ENCODE results near the gene ATP8B4. TPM values are rescaled to one million over a fixed set of nuclear protein-coding genes. Genes with fewer than 3 reads are reported as not detected.

Gene ATP8B4
- total RNA-seq, 1 donor from 2014 or later: 1.1 TPM

DNA sequence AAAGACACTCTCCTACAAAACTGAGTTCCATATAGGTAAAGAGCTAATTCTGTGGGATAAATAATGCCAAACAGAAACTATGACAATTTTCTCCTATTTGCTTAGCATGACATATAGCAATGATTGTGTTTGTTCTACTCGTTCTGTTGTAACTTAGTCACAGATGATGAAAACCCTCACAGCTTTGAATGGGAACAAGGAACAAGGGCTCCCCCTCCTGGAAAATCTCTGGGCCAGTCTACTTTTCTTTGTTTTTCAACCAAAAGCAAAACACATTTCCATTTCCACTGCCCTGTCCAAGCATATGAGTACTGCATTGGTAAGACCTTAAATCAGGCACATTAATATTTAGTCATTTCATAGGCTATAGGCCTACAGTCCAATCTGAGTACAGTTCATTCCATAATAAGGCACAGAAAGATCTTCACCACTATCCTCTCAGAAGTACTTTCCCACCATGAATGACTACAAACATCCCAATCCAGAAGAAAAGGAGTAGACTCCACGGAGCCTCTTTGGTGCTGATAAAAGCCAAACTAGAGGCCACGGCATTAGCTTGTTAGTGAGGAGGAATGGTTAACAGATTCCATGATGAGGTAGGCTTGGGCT is 67.1 kb downstream of the ATP8B4 start:
- TF ChIP-seq, protein P1, sequence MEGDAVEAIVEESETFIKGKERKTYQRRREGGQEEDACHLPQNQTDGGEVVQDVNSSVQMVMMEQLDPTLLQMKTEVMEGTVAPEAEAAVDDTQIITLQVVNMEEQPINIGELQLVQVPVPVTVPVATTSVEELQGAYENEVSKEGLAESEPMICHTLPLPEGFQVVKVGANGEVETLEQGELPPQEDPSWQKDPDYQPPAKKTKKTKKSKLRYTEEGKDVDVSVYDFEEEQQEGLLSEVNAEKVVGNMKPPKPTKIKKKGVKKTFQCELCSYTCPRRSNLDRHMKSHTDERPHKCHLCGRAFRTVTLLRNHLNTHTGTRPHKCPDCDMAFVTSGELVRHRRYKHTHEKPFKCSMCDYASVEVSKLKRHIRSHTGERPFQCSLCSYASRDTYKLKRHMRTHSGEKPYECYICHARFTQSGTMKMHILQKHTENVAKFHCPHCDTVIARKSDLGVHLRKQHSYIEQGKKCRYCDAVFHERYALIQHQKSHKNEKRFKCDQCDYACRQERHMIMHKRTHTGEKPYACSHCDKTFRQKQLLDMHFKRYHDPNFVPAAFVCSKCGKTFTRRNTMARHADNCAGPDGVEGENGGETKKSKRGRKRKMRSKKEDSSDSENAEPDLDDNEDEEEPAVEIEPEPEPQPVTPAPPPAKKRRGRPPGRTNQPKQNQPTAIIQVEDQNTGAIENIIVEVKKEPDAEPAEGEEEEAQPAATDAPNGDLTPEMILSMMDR (IDR thresholded peaks at IDR 0.05; ENCODE audit: insufficient read depth, low read length, severe bottlenecking): peak; percentile 72
- H3K4me3 ChIP-seq (ENCODE audit: low read depth, low read length): no peak overlapping the region
- no peak for FAIRE-seq
- no peaks in the 10 kb centered on the region for H3K36me3 ChIP-seq (ENCODE audit: control insufficient read depth, insufficient read depth, low read length)
- H3K27me3 ChIP-seq (ENCODE audit: control insufficient read depth, insufficient read depth, low read length): no peaks in the 10 kb centered on the region
- DNase-seq (ENCODE audit: low read depth): peak; percentile 88

DNA sequence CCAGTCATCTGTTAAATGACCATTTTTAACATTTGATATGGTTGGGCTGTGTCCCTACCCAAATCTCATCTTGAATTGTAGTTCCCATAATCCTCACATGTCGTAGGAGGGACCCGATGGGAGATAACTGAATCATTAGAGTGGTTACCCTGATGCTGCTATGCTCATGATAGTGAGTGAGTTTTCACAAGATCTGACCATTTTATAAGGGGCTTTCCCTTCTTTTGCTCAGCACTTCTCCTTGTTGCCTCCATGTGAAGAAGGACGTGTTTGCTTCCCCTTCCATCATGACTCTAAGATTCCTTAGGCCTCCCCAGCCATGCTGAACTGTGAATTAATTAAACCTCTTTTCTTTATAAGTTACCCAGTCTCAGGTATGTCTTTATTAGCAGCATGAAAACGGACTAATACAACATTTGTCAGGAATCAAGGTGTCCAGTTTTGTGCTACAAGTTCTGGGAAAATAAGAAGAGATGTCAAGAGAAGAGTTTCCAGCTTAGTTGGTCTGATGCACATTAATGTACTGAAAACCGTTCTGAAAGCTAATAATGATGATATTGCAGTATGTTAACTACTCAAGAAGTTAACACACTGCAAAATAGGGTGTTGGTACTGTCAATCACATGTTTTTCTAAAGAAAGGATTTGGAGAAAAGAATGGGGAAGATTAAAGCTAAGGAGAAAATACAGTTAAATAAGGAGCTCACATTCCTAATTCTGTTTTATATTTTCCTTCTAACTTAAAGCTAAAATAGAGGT is 67.9 kb downstream of the ATP8B4 start:
- TF ChIP-seq, protein P1 (IDR thresholded peaks at IDR 0.05; ENCODE audit: insufficient read depth, low read length, severe bottlenecking): no peak
- Histone ChIP-seq H3K36me3 (ENCODE audit: control insufficient read depth, insufficient read depth, low read length) (no peaks in the 10 kb centered on the region), H3K4me3 (ENCODE audit: low read depth, low read length) (no peak overlapping the region), H3K27me3 (ENCODE audit: control insufficient read depth, insufficient read depth, low read length) (no peaks in the 10 kb centered on the region)
- peak; percentile 8 for DNase-seq (ENCODE audit: low read depth)
- no peak for FAIRE-seq

DNA sequence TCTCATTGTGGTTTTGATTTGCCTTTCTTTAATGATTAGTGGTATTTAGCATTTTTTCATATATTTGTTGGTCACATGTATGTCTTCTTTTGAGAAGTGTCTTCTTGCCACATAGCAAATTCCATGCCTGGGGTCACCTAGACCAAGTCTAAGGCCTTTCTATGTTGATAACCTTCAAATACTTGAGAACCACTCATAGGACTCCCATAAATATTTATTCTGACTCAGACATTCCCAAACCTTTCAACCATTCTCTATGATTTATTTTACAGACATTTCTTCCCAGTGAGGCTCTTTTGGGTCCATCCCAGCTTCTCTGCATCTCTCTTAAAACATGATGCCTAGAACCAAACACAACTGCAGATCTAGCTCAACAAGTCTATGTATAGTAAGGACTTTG is 69.2 kb downstream of the ATP8B4 start:
- FAIRE-seq: no peak
- TF ChIP-seq, protein P1 (IDR thresholded peaks at IDR 0.05; ENCODE audit: insufficient read depth, low read length, severe bottlenecking): no peak

DNA sequence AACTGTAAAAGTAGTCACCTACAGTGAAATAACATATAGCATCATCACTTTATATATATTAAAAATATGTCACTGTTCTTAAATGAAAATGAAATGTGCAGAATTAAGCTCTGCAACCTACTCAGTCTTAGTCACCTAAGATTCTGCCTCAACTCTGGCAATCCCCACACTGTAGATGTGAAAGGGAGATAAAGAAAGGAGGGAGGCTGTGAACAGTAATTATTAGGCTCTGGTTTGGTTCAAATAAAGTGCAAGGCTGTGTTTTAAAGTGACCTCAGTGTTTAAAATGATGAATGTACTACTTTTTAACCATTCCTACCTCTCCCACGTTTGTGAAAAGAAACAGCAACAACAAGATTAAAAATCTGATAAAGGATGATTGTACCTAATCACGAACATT is 72.2 kb downstream of the ATP8B4 start:
- Histone ChIP-seq H3K27me3 (ENCODE audit: control insufficient read depth, insufficient read depth, low read length) (no peaks in the 10 kb centered on the region), H3K36me3 (ENCODE audit: control insufficient read depth, insufficient read depth, low read length) (no peaks in the 10 kb centered on the region), H3K4me3 (ENCODE audit: low read depth, low read length) (no peak overlapping the region)
- FAIRE-seq (no peak), DNase-seq (ENCODE audit: low read depth) (peak; percentile 16)
- TF ChIP-seq, protein P1 (IDR thresholded peaks at IDR 0.05; ENCODE audit: insufficient read depth, low read length, severe bottlenecking): no peak

More for the DNA sequence above, 69.2 kb downstream of the ATP8B4 start:
- no peaks in the 10 kb centered on the region for H3K27me3 ChIP-seq (ENCODE audit: control insufficient read depth, insufficient read depth, low read length)
- DNase-seq (ENCODE audit: low read depth): no peak
- H3K36me3 ChIP-seq (ENCODE audit: control insufficient read depth, insufficient read depth, low read length): no peaks in the 10 kb centered on the region
- no peak overlapping the region for H3K4me3 ChIP-seq (ENCODE audit: low read depth, low read length)

DNA sequence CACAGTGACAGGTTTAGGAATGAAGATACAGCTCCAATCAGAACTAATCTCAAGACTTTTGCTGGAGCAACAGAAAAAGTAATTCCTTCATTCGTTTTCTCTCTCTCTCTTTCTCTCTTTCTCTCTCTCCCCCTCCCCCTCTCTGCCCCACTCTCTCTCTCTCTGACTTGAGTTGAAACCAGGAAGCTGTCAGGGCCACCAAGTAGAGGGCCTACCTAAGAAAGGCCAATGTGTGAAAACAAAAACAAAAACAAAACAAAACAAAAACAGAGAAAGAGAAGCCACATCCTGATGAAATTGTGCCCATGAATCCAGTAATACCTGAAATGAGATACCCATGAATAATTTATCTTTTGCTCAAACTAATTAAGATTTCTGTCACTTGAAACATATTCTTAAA is 72.9 kb downstream of the ATP8B4 start:
- FAIRE-seq: no peak
- H3K27me3 ChIP-seq (ENCODE audit: control insufficient read depth, insufficient read depth, low read length): no peaks in the 10 kb centered on the region
- TF ChIP-seq, protein P1 (IDR thresholded peaks at IDR 0.05; ENCODE audit: insufficient read depth, low read length, severe bottlenecking): no peak

More for the DNA sequence above, 72.9 kb downstream of the ATP8B4 start:
- H3K4me3 ChIP-seq (ENCODE audit: low read depth, low read length): no peak overlapping the region
- no peaks in the 10 kb centered on the region for H3K36me3 ChIP-seq (ENCODE audit: control insufficient read depth, insufficient read depth, low read length)
- no peak for DNase-seq (ENCODE audit: low read depth)
